ENCODE results near the gene SGSM2.

The SGSM2 gene

DNA sequence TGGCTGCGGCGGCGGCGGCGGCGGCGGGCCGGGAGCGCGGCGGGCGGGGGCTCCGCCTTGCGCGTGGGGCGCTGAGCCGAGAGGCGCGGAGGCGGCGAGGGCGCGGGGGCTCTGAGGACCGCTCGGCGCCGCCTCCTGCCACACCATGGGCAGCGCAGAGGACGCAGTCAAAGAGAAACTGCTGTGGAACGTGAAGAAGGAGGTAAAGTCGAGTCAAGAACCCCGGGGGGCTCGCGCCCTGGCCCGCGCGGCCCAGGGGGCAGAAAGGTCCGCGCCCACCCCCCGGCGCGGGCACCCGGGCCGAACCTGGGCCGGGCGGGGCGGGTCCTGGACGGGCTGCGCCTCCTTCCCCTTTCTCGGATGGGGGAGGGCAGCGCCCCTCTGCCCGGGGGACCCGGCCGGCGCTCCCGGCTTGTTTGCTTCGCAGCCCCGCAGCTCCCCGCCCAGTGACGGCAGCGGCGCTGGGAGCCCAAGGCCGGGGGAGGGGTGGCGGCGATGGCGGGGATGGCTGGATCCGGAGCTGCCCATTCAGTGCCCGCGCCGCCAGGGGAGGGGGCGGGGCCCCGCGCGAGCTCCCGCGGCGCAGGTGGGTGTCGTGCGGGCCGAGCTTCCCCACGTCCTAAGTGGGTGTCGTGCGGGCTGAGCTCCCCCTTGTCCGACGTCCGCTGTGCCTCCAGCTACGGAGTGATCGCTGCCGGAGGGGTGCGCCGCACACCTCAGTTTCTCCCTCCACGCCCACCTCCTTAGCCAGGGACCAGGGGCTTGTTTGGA, 428 bp downstream of the SGSM2 start:
- DNase-seq: peak; percentile 8

DNA sequence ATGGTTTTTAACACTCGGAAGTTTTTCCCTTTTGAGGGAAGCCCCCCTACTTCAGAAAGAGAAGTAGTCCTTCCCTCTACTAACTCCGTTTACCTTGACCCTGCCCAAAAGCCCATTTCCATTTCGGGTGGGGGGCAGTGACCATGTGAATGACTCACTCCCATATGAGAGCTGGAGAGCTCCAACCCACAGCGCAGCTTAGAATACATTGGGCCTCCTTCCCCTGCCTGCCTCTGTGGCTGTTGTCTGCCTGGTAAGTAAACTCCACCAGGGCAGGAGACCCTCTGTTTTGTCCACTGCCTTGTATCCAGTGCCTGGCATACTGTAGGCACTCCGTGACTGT, 985 bp downstream of the SGSM2 start:
- DNase-seq: no peak

- no peak for DNase-seq
These were observed 6.1 kb downstream of the SGSM2 start for GRCh38 chr17:2343421-2343820.

DNA sequence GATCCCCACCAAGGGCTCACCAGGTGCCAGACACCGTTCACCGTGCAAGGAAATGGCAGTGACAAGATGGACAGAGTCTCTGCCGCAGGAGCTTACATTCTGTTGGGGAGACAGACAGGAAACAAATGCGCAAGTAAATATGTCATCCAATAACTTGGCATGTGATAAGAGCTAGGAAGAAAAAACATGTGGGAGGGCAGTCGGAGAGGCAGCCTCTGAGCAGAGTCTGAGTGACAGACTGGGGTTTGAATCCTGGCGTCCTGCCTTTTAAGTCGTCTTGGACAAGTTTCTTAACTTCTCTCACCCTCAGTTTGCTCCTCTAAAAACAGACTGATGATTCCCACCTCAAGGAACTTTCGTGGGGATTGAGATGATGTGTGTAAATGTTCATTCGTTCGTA, 7.2 kb downstream of the SGSM2 start:
- no peak for DNase-seq

GRCh38 chr17:2346475-2346874, 9.2 kb downstream of the SGSM2 start:
- no peak for DNase-seq

GRCh38 chr17:2347805-2348685, 10.7 kb downstream of the SGSM2 start:
- DNase-seq: peak; percentile 30

- DNase-seq: no peak
These were observed 14.0 kb downstream of the SGSM2 start for GRCh38 chr17:2351269-2351668.

DNA sequence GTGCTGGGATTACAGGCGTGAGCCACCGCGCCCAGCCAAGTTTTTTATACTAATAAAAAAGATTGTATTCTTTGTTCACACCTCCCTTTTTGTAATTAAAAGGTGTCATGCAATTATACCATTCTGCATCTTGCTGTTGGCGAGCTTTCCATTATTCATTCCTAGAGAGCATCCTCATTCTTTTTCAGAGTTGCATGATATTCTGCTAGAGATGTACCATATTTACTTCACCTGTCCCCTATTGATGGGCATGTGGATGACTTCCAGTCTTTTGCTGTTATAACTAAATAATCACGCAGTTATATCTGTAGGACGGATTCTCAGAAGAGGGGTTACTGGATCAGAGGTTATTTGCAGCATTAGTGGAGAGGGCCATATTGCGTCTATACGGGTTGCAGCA, 17.0 kb downstream of the SGSM2 start:
- DNase-seq: no peak

DNA sequence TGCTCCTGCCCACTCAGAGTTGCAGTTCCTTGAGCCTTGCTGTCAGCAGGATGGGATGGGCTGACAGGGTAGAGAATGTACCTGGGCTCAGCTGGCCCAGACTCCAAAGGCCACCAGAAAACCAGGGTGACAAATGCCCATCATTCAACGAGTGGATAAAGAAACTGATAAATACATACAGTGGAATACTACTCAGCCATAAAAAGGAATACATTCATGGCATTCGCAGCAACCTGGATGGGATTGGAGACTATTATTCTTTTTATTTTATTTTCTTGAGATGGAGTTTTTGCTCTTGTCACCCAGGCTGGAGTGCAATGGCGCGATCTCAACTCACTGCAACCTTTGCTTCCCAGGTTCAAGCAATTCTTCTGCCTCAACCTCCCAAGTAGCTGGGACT, 19.9 kb downstream of the SGSM2 start:
- DNase-seq: no peak

GRCh38 chr17:2357931-2358434, 20.7 kb downstream of the SGSM2 start:
- no peak for DNase-seq

GRCh38 chr17:2361010-2361760, 23.9 kb downstream of the SGSM2 start:
- DNase-seq: no peak

GRCh38 chr17:2362016-2362415, 24.7 kb downstream of the SGSM2 start:
- no peak for DNase-seq

- DNase-seq: no peak
These were observed 25.1 kb downstream of the SGSM2 start for GRCh38 chr17:2362416-2362815.

DNA sequence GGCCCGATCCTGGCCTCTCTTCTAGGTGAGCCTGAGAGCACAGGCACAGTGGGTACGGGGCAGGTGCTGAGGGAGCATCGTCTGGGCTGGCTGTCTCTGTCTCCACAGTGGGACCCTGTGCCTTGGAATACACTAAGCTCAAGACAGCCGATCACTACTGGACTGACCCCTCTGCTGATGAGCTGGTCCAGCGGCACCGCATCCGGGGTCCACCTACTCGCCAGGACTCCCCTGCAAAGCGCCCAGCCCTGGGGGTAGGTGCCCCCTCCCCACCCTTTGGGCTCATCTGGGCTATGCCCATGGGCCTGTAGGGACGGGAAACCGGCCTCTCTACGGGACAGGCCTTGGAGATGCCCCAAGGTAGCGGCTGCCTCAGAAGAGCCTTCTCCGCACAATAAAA, 25.6 kb downstream of the SGSM2 start:
- DNase-seq: no peak

DNA sequence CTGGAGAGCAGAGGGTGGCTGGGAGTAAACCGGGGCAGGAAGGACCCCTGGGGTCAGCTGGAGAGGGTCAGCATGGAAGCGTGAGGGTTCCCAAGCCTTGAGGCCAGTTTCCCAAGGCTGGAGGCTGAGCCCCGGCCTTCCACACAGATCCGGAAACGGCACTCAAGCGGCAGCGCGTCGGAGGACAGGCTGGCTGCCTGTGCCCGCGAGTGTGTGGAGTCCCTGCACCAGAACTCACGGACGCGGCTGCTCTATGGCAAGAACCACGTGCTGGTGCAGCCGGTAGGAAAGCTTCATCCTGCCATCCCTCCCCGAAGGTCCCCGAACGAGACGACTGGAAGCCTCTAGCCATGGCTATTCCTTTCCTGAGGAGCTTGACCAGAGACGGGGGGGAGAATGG, 26.0 kb downstream of the SGSM2 start:
- DNase-seq: no peak

DNA sequence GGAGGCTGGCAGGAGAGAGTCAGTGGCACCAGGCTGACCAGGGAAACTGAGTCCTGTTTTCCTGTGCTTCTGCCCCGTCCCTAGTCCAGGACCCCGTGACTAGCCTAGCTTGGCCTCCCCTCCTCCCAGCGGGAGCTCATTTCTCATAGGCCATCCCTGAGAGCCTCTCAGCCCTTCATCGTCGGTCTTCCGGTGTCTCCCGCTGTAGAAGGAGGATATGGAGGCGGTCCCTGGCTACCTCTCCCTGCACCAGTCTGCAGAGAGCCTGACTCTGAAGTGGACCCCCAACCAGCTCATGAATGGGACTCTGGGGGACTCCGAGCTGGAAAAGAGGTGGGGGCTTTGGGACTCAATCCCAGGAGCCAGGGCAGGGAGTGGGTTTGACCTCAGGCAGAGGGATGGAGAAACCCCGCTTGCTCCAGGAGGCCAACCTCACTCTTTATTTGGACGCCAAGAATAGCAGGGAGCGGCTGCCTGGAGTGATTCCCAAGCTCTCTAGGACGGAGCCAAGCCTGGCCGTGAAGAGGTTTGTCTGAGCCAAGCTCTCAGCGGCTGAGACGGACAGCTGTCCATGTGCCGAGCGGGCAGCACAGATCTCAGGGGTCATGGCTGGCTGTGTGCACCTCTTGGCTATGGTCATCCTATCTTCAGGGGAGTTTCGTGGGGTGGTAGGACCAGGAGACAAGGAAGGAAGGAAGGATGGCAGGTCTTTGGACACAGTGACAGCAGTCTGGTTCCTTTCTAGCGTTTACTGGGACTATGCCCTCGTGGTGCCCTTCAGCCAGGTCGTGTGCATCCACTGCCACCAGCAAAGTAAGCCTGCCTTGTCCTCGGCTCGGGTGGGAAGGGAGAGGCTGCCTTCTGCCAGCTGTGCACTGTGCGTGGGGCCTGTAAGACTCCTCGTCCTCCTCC, 26.8 kb downstream of the SGSM2 start:
- no peak for DNase-seq

GRCh38 chr17:2364763-2365116, 27.4 kb downstream of the SGSM2 start:
- DNase-seq: no peak

DNA sequence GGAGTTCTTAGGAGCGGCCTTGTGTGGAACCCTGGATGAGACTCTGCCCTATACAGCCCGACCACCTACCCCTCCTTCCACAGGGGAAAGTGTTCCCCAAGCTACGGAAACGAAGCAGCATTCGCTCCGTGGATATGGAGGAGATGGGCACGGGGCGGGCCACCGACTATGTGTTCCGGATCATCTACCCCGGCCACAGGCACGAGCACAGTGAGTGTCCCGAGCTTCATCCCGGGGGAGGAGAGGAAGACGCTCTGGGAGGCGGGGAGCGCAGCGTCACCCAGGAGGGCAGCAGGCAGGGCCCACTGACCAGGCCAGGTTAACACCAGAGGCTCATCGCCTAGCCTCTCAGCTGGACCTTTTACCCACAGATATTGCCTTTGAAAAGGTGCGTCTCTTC, 27.8 kb downstream of the SGSM2 start:
- DNase-seq: no peak

GRCh38 chr17:2366747-2367494, 29.6 kb downstream of the SGSM2 start:
- no peak for DNase-seq

DNA sequence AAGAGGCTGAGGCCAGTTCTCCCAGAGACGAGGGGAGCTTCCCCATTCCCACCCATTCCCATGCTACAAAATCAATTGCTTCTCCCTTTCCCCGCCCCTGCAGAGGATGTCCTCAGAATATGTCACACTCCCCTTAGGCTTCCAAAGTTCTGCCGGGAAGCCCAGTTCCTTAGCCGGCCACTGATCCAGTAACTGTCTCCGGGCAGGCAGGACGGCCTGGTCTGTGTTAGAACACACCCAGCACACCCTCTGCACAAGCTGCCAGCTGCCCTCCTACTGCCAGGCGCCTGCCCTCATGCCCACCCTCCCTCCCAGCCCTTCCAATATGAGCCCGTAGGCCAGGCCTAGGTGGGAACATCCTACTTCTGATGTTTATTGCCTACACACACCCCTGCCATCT, 31.1 kb downstream of the SGSM2 start:
- DNase-seq: no peak

DNA sequence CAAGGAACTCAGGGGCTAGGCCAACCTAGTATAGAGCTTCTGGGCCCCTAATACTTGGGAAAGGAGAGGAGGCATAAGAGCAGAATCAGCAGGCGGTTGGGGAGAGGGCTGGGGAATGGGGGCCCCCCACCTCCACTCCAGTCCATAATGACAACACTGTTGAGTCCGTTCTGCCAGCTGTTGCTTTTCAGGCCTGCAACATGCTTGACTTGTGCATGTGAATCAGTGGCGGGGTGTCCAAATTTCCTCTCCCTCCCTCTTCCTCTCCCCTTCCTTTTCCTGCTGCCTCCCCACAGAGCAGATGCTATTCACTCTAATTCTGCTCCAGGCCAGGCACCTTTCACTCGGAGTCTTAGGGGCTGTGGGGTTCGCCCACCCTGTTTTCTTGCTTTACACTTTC, 31.7 kb downstream of the SGSM2 start:
- no peak for DNase-seq
